GM21786 (cell line): ENCODE data around the gene PCSK6.
"Not testable (repeated sequence)": the region's sequence is repeated elsewhere in the genome, so short reads cannot be mapped to it uniquely, and the experiment has no call there.

Source experiments
- ATAC-seq: cut with Tn5 transposase; IDR thresholded peaks from one replicate; pipeline ENCODE4 v1.9.1; 2021; ENCODE audit not compliant: unreplicated experiment

PCSK6 gene

DNA sequence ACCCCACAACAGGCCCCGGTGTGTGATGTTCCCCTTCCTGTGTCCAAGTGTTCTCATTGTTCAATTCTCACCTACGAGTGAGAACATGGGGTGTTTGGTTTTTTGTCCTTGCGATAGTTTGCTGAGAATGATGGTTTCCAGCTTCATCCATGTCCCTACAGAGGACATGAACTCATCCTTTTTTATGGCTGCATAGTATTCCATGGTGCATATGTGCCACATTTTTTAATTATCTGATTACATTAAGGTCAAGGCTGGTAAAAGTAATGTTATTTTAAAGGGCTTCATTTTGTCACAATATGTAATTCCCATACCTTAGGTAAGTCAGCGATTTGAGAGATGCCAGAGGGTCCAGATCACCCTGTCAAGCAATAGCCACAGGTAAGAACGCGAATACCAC lies 202.2 kb downstream of the PCSK6 start:
- ATAC-seq = not testable (repeated sequence)

DNA sequence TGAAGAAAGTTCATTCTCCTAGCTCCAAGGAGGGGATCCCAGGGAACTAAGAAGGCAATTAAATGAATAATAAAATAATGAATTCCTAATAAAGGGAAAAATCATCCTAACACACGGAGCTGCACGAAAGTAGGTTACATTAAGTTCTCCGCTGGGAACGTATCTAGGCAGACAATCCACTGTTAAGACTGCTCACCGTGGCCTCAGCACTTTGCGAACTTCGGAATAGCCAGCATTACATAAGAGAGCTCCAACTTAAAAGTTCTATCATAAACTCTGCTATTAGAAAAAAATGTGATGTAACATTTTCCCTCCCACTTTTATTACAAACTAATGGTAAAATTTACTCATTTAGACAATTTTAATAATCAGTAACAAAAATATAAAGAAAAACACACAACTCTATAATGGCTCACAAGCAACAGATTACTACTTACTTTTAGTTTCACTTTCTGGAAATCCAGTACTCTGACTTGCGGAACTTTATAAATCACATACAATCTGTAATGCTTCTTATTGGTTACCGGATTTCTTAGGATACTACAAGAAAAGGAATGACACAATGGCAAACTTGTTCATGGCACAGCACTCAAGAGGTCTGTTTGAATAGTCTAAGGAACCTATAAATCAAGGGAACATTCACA lies 202.9 kb downstream of the PCSK6 start:
- ATAC-seq = no peak

DNA sequence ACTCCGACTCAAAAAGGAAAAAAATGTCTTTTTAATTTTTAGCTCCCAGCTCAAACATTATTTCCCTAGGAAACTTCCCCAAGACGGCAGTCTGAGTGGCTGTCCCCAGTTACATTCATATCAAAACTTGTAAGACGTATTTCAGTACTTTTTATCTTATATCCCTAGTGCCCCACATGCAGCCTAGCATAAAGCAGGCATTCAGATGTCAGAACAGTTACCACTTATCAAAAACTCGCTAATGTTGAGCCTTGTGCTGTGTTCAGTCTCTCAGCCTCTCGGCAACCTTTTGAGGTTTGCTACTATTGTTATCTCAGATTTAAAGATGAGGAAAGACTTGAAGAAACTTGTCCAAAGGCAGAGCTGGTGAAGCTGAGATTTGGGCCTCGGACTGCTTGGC lies 205.6 kb downstream of the PCSK6 start:
- ATAC-seq = no peak

GRCh38 chr15:101280007-101280406 lies 209.5 kb downstream of the PCSK6 start:
- no peak for ATAC-seq

GRCh38 chr15:101277943-101278564 lies 211.5 kb downstream of the PCSK6 start:
- ATAC-seq = no peak

DNA sequence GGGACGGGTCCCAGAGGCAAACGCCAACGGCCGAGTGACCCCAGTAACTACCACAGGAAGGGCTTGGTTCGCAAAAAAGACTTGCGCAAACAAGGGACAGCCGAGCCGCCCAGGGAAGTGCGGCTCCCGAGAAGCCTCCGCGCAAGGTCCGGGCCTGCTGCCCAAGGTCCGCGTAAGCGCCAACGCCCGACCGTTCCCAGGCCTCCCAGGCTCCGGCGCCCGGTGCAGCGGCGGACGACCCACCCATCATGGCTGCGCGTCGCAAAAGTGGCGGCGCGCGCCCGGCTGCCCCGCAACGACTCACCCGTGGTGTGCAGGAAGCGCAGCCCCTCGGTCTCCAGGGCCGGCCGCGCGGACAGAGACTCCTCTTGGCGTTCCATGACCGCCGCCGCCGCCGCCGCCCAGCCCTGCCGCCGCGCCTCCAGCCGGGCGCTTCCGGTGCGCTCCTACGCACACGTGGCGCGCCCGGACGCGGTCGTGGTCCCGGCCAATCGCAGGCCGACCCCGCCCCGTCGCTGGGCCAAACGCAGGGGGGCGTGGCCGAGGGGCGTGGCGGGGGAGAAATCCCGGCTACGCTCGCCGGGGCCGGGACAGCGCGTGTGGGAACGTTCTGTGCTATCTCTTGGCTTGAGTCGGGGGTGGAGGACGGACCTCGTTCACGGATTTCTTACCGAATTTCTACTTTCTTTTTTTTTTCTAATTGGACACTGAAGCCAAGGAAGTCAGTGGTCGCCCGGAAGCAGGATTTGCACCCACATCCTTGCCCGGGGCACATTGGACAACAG lies 212.3 kb downstream of the PCSK6 start, which contains the start of gene SELENOS:
SELENOS (minus strand) TSS at position 448 of the 785 bp plus-strand sequence; CDS start at position 380, 68 bp downstream.
- ATAC-seq = peak; percentile 82

- ATAC-seq = no peak
Observed at GRCh38 chr15:101276501-101277037, 212.9 kb downstream of the PCSK6 start.

DNA sequence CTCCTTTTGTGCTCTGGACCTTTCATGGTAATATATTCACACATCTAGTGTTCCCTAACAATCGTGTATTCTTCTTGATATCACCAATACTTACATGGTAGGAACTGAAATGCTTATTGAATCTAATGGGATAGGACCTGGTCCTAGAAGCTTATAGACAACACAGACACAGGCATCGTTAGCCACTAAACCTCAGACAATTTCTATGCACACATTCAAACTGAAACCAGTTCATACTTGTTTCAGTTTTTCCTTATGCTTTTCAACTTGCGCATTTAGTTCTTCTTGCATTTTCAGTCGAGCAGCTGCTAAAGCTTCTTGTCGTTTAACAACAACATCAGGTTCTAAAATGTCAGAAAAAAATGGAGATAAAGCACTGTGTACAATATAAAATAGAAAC lies 214.5 kb downstream of the PCSK6 start:
- ATAC-seq = peak; percentile 43

DNA sequence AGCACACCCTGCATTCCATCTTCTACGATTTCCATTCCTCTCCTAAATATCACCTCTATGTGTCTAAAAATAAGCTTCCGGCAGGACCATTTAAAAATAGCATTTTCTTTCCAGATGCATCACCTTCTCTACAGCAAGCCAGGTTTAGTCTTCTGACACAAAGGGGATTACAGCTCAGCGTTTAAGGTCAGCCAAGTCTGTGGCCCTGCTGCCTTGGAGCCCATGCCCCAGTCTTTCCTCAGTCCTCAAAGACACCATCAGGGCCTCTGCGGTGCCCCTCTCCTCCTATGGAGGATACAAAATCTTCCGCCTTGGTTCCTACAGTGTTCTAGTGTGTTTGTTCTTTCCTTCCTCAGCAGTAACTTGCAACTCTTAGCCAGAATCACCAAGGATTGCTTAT lies 216.0 kb downstream of the PCSK6 start:
- no peak for ATAC-seq

DNA sequence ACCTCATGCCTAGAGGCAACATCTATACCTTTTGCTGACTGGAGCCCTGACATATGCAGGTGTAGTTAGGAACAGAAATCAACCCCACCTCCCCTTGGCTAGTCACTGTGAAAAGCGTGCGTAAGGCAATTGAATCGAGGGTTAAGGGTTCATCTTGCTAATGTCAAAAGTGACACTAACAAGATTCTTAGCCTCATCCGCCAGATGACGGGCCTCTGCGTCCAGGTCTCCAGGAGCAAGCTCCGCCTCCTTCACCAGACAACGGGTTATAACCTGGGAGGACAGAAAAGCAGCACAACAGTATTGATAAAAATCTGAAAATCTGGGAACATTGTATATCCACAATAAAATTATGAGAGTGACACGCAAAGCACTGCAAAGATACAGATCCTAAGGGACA lies 216.9 kb downstream of the PCSK6 start:
- ATAC-seq = no peak

DNA sequence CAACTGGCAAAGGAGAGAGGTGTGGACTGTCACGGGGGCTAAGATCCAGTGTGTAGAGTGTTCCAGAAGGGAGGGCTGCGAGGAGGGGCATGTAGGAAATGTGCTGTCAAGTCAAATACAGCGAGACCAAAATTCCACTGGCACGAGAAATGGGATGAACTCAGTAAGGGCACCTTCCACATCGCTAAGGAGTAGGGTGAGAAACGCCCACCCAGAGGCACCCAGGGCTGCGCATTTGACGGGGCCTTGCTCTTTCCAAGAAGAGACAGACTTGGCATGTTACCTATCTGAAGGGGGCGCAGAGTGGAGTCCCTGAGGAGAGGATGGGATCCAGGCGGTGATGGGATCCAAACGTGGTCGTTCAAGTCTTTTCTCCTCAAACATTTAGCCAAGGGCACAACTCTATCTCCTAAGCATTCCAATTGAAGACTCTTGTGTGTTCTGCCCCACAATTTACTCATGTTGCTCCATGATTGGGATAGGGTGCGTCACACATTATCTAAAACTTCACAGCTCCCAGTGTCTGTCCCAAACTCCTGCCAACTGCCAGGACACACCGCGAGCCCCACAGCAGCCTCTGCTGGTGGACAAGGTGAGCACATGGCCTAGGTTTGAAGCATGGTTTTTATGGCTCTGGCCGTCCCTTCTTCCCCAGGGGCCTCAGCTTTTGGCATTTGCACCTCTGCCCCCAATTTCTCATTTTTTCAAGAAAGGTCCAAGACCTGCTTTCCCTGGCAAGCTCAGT lies 219.9 kb downstream of the PCSK6 start:
- ATAC-seq = no peak

GRCh38 chr15:101267320-101268104 lies 222.0 kb downstream of the PCSK6 start:
- ATAC-seq = no peak

GRCh38 chr15:101266787-101267186 lies 222.7 kb downstream of the PCSK6 start:
- no peak for ATAC-seq

GRCh38 chr15:101266034-101266433 lies 223.5 kb downstream of the PCSK6 start:
- no peak for ATAC-seq

- ATAC-seq = no peak
Observed at GRCh38 chr15:101264911-101265641, 224.4 kb downstream of the PCSK6 start.

DNA sequence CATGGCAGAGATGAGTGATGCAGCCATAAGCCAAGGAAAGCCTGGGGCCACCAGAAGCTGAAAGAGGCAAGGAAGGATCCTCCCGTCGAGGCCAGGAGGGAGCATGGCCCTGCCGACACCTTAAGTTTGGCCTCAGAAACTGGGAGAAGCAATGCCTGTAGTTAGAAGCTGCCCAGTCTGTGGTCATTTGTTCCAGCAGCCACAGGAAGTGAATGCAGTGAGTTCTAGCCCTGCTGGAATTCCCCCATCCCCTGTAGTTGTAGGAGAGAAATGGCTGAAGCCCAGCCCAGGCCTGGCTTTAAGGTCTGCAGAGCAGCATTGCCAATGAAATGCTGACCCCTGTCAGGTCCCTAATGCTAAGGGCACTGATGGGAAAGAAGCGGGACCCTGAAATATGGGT lies 225.5 kb downstream of the PCSK6 start:
- no peak for ATAC-seq

- ATAC-seq = no peak
Observed at GRCh38 chr15:101262551-101262950, 227.0 kb downstream of the PCSK6 start.

GRCh38 chr15:101258238-101259144 lies 231.0 kb downstream of the PCSK6 start:
- ATAC-seq = no peak

- ATAC-seq = no peak
Observed at GRCh38 chr15:101256757-101257156, 232.8 kb downstream of the PCSK6 start.
